Skin of body (tissue), 3 donors: ENCODE data around the gene CNBP. TPM values are rescaled to one million over a fixed set of nuclear protein-coding genes. Genes with fewer than 3 reads are reported as not detected.

Experiments used
- DNase-seq: peaks from one replicate; lab custom pipeline; 2025; lab: John Stamatoyannopoulos, UW
- small RNA-seq: library from RNA; depleted of rRNA; stranded (forward); fragments of <200 nt; gene quantifications from one replicate; pipeline ENCODE3, GENCODE V24; 2014; ENCODE audit warnings: low replicate concordance
- total RNA-seq: library from RNA; depleted of rRNA; stranded (reverse); fragments of >200 nt; gene quantifications from one replicate; pipeline ENCODE4 v1.2.3, GENCODE V29; 2014

The CNBP gene
- total RNA-seq, 1 donor from 2014 or later = 254 TPM

DNA sequence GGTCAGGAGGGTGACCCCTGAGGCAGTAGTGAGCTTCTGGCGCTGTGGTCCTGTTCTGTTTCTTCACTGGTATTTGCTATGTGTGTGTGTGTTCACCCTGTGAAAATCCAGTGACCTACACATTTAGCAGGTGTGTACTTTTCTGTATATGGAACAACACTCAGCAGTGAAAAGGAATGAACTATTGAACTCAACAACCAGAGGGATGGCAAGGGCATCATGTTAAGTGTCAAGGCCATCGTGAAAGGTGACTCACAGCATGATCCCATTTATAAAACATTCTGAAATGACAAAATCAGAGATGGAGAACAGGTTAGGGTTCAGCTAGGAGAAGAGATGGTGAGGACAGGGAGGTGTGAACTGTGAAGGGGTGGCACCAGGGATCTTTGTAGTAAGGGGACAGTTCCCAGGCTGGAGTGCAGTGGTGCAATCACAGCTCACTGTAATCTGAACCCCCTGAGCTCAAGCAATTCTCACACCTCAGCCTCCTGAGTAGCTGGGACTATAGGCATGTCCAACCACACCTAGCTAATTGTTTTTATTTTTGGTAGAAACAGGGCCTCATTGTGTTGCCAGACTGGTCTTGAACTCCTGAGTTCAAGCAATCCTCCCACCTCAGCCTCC, 52.1 kb downstream of the CNBP start:
- no peak for DNase-seq

DNA sequence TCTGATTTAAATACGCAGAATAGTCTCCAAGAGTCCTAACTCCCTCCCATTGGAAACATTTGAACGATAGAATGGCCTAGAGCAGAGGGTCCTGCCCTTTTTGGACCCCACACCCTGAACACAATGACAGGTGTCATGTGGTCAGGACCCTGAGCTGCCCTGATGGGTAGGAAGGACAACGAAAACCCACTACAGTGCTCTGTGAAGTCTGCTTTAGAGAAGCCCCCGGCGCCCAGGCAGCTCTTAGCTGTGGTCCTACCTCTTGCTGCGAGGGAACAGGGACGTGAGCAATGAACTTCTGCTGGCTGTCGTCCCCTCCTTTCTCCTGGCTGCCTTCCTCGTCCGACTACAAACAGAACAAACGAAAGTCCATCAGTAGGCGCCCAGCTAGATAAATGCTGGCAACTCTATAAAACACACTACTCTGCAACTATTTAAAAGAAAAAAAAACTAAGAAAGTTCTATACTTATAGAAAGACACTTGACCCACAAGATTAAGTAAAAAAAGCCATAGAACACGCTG, 53.3 kb downstream of the CNBP start:
- no peak for DNase-seq

DNA sequence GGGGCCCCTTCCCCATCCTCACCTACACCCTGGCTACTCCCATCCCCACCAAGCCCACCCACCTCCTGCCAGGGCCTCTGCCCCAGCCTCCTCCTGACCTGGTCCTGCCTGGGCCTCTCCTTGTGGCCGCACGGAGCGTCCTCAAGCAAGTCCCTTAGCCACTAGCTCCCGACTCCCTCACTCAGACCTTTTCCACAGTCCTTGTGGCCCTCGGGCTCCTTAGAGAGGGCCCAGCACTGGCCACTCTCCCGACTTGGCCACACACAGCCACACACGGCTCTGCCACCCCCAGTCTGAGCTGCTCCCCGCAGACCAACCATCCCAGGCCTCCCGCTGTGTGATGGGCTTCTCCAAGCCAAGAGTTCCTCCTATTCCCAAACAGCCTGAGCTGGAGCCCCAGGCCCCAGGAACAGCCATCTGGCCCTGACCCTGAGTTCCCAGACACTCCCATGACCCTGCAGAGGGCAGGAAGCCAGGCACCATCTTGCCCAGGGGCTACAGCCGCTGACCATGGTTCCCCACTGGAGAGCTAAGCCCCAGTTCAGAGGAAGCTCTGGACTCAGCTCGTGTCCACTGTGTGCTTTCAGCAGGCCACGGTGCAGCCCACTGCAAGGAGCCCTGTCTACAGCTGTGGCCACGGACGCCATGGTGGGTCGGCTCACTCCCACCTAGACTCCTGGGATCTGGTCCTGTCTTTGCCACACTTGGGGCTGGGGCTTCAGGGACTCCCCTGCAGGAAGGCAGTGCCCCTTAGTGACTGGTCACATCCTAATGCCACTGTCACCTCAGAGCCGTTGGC, 55.1 kb downstream of the CNBP start:
- no peak for DNase-seq

DNA sequence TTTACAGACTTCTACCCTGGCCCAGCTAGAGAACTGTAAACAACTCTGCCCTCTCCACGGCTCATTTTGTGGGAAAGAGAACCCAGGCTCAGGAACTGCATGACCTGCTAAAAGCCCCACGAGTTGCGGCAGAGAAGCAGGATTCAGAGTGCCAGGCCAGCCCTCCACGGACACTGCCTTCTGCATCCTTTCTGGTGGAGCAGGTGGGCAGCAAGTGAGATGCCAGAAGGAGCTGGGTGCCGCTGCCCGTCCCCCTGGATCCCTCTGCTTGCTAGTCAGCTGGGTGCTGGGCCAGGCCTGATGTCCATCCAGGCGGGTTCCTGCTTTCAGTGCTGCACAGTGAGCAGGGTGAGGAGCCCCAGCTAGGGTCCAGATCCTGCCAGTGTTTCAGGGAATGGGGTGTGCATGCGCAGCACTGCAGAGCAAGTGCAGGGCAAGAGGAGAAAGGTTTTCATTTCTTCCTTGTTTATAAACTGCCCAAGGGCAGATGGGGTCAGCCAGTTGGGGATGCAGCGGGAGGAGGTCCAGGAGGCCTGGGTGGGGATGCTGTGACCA, 56.9 kb downstream of the CNBP start:
- no peak for DNase-seq

DNA sequence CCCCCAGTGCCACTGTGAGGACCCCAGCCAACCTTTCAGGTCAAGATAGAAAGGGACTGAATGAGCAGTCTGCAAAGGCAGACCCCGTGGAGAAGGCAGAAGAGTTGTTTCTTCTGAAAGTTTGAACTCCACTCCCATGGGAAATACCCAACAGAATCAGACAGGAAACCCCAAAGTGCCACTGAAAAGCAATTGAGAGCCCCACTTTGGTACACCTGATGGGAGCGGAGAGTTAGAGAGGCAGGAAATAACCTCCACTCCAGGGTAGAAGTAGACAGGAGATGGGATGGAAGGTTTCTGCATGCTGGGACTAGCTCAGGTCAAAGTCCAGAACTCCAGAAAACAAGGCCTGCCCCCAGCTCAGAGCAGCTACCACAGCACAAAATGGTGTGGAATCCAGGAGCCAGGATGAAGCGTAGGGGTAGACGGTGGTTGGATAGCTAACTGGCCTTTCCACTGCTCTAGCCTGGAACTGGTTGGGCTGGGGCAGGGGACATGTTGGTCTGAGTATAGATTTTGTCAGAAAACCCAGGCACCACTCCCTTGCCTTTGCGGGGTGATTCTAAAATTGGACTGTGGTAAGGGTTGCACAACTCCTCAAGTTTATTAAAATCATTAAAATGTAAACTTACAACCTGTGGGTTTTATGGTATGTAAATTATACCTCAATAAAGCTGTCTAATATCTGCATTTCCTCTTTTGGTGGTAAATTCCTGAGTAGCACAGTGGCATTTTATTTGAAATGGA, 60.2 kb downstream of the CNBP start:
- DNase-seq = no peak

DNA sequence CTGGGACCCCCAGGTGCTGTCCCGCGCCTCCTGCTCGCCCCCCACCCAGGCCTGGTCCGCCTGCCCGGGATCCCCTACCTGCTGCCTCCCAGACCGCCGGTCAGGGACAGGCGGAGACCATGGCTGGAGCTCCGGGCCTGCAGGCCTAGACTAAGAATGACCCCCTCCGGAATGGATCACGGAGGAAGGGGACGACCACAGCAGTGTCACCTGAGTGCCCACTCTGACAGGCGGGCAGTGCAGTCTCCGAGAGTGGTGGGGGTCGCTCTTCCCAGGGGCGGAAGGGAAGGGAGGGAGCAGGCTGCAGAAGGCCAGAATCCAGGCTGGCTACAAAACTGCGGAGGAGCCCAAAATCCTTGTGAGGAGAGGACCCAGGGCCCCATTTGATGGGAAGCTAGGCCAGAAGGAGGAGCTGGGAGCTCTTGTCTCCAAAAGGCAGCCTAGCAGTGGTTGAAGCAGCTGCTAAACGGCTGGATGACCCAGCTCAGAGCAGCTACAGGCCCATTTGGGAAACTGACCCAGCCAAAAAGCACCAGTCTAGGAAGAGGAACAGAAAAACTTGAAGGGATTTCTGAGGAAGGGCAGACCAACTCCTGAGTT, 61.2 kb downstream of the CNBP start:
- no peak for DNase-seq

DNA sequence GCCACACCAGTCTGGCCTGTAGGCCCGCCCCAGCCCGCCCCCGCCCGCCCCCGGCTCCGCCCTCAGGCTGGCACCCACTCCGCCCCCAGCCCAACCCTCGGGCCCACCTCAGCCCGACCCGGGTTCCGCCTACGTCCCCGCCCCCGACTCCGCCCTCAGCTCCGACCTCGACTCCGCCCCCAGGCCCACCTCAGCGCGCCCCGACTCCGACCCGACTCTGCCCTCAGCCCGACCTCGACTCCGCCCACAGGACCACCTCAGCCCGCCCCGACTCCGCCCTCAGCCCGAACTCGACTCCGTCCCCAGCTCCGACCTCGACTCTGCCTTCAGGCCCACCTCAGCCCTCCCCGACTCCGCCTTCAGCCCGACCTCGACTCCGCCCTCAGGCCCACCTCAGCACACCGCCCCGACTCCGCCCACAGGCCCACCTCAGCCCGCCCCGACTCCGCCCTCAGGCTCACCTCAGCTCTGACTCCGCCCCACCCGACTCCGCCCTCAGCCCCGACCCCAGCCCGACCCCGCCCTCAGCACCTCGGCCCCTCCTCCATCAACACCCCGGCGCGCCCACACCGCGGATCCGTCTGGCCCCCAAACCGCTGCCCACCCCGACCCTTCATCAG, 61.8 kb downstream of the CNBP start, which contains the start of gene RAB43:
Gene RAB43, minus strand, starts transcription at position 13 of the 620 bp plus-strand sequence. CDS start 315 bp downstream, outside the sequence.
- DNase-seq = peak; percentile 65

DNA sequence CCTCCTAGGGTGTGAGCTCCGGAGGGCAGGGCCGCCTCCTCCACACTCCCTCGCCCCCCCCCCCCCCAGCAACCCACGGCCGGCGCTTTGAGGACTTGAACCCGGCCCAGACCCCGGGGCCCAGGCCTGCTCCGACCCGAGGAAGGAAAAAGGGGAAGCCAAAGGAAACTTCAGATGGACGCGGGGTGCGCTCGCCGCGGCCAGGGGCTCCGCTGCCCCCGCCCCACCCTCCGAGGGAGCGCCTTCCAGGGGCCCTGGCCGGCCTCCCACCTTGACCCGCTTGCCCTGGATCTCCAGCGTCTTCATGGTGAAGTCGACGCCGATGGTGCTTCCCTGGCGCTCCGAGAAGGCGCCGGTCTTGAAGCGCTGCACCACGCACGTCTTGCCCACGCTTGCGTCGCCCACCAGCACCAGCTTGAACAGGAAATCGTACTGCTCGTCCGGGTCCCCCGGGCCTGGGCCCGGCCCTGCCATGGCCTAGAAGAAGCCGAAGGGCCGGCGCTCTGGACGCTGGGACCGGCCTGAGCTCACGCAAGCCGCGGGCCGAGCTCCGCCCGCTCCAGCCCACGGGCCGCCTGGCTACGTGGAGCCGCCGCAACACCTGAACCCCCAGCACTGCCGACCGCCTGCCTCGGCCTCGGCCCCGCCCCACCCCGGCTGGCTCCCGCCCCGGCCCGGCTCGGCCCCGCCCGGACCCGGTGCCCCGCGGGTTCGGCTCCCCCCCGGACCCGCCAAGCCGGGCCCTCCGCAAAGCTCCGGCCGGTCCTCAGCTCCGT, 62.5 kb downstream of the CNBP start:
- no peak for DNase-seq

DNA sequence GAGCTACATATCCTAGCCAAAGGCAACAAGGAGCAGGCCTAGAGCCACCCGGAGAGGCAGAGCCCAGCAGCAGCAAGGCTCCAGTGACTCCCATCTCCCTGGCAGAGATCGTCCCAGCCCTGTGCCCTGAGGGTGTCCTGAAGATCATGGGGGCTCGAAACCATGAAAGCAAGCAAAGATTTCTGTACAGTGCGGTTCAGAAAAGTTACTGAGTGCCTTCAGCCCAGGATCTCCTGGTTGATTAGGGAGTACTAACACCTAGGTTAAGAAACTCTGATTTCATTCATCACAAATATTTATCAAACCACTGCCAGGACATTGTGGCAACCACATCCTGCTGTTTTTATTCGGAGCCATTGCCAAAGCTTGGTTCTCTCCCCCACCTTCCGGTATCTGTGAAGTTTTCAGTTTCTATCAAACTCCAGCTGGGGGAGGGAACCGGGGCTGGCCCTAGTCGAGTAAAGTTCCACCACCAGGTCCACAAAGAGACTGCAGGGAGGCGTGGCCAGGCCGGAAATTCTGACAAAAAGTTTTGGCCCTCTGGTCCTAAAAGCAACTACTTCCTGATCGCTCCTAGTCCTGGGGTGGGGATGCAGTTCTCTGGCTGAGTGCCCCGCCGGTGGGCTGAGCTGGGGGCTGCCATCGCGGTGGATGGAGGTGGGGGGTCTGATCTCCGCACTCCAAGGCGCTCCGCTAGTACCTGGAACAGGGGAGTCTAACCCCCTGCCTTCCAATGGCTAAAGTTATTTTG, 63.3 kb downstream of the CNBP start:
- DNase-seq = peak; percentile 71

DNA sequence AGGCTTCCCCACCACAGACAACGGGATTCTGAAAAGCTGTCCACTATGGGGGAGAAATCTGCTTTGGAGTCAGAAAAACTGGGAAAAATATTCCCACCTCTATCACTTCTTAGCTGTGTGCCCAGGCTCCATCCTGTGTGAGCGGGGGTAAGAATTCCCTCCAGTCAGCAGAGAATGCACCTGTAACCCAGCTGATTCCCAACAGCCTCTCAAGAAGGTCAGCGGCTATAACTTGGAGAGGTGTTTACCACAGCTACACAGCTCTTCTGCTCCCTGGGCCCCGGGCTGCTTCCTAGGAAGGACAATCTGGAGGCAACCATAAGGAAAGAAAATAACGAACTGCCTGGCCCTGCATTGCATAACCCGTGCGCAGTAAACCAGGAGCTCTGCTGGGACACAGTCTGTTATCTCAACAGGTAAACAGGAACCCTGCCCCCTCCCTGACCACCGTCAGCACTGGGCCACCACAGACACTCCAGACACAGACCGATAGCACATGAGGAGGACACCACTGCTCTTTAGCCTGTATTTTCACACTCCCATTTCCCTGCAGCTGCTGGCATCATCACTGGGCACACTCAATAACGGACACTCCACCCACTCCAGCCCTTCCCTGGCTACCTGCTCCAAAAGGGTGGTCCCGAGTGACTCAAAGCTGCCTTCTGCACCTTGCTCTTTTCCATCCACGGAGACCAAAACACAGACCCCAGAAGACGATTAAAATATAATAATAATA, 64.2 kb downstream of the CNBP start:
- no peak for DNase-seq

DNA sequence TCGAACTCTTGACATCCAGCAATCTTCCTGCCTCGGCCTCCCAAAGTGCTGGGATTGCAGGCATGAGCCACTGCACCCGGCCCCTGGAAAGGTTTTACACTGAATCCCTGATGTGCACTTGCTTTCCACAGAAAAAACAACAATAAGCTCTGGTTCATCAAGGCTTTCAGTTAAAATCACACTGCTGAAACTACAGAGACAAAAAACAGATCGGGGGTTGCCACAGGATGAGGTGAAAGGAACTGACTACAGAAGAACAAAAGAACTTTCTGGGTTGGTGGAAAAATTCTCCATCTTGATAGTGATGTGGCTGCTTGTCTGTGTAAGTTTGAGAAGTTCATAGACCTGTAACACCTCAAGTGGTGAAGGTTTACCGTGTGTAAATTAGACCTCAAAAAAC, 65.0 kb downstream of the CNBP start:
- DNase-seq = no peak

Small RNAs within 50 kb of the gene (small RNA-seq; reads per million reads assigned to genes)
- gene RPS27P12 = not detected

Other genes with a start within 250 kb of the CNBP start
- 0.30 TPM for gene CFAP92, start 189.8 kb downstream of the CNBP start, total RNA-seq
- gene EFCC1, start 182.6 kb downstream of the CNBP start, total RNA-seq = 0.79 TPM
- 0.49 TPM for gene GP9, start 123.1 kb downstream of the CNBP start, total RNA-seq
- gene RAB43, start 62.1 kb downstream of the CNBP start, total RNA-seq = 3.9 TPM
- 19.5 TPM for gene ISY1, start 22.8 kb downstream of the CNBP start, total RNA-seq
- 130 TPM for gene COPG1, start 65.7 kb upstream of the CNBP start, total RNA-seq
- 21.2 TPM for gene HMCES, start 95.0 kb upstream of the CNBP start, total RNA-seq
- 0.10 TPM for gene EFCAB12, start 244.7 kb upstream of the CNBP start, total RNA-seq